Fibroblast of pulmonary artery (primary cell): ENCODE data around the gene AIM2.
"Not testable (repeated sequence)": the region's sequence is repeated elsewhere in the genome, so short reads cannot be mapped to it uniquely, and the experiment has no call there.

Experiments used
- DNase-seq: peaks from one replicate; pipeline ENCODE4 v3.0.0-alpha.2; 2010; ENCODE audit warnings: low read depth
- H3K4me3 ChIP-seq: replicated peaks from 2 replicates; pipeline ENCODE4 v1.5.1; 2011; ENCODE audit warnings: low read depth, mild to moderate bottlenecking, control low read depth, low read length, moderate library complexity
- CTCF ChIP-seq: IDR thresholded peaks from 2 replicates; pipeline ENCODE4 v1.5.1; 2011; ENCODE audit warnings: mild to moderate bottlenecking, control low read depth, low read length, inconsistent platforms; ENCODE audit errors: missing control alignments

AIM2 gene

DNA sequence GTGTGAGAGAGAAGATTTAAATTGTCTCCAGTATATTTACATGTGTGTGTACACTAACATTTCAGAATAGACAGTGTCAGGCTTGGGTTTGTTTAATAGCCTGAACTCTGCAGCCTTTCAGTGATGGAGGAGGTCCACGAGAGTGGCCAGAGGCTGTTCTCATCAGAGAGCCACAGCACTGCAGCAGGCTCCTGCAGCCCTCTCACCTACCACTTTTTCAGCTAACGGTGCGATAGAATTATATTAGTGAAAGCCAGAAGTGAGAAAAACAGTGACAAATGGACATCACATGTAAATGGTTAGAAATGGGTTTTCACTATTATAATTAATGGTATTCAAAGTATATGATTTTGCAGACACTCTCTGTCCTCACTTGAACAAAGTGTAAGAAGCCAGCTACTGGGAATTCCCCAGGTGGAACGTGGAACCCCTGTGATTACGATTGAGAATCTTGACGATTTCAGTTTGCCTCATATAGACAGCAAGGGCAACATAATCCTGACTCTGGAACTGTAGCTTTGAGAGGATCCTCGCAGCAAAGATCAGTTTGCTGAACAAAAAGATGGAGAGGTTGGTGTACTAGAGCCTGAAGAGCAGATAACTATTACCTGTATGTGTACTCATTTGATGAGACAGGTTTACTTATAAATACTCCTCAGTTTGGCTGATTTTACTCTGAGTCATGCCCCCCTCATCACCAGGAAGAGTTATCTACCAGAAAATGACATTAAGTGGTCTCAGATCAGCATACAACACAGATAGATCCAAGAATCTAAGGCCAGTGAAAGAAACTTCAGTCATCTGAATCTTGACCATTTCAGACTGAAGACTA, 35.5 kb downstream of the AIM2 start:
- no peak for TF ChIP-seq CTCF
- no peak for DNase-seq
- no peak overlapping the region for H3K4me3 ChIP-seq

GRCh38 chr1:159040206-159040605, 36.4 kb downstream of the AIM2 start:
- no peak for TF ChIP-seq CTCF
- DNase-seq, result peak; percentile 50
- H3K4me3 ChIP-seq, result no peak overlapping the region

DNA sequence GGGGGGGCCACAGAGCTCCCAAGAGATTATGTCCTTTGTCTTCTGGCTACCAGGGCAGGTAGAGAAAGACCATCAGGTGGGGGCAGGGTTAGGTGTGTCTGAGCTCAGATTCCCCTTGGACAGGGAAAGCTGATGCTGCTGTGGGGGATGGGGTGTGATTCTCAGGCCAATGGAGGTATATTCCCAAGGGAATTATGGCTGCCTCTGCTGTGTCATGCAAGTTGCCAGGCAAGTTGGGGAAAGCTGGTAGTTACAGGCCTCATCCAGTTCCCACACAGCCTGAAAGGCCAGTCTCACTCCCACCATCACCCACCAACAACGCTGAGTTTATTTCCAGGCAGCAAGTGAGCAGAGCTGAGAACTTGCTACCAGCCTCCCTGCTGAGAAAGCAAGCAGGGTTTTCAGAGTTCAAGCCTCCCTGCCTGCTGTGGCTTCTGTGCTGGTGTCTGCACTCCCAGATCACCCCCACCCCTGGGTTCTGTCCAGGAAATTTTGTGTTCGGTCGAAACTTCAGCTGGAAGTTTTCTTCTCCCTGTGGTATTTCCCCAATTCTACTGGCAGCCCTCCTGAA, 45.6 kb downstream of the AIM2 start:
- no peak for DNase-seq
- H3K4me3 ChIP-seq, result no peak overlapping the region
- TF ChIP-seq CTCF, result no peak

DNA sequence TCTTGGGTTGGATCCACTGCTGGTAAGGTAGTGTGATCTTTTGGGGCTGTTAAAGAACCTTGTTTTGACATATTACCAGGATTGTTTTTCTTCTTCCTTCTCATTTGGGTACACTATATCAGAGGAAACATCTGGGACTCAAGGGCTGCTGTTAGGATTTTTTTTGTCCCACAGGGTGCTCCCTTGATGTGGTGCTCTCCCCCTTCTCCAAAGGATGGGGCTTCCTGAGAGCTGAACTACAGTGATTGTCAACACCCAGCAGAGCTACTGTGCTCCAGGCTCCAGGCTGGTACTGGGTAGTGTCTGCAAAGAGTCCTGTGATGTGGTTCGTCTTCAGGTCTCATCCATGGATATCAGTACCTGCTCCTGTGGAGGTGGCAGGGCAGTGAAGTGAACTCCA, 46.3 kb downstream of the AIM2 start:
- no peak for DNase-seq
- no peak overlapping the region for H3K4me3 ChIP-seq
- no peak for TF ChIP-seq CTCF

DNA sequence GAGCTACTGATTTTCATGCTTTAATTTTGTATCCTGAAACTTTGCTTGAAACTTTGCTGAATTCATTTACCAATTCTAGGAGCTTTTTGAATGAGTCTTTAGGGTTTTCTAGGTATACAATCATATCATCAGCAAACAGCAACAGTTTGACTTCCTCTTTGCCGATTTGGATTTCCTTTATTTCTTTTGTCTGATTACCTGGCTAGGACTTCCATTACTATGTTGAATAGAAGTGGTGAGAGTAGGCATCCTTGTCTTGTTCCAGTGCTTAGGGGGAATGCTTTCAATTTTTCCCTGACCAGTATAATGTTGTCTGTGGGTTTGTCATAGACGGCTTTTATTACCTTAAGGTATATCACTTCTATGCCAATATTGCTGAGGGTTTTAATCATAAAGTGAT, 49.7 kb downstream of the AIM2 start:
- H3K4me3 ChIP-seq, DNase-seq: not testable (repeated sequence)

DNA sequence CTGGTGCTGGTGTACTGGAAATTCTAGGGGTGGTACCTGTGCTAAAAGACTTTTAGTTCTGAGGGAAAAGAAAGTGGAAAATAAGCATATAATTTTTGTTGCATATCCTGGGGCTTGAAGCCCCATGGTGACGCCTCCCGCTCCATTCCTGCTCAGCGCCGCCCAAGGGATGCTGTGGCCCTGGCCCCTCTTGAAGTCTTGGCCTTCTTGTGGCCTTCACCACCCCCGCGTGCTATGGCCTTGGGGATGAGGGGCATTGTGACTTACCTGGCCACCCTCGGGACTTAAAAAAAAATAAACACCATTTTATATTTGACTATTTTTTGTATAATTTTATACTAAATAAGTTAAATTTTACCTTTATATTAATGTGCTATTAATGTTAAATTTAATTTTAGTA, 51.5 kb downstream of the AIM2 start:
- no peak for TF ChIP-seq CTCF

GRCh38 chr1:159023723-159024122, 52.8 kb downstream of the AIM2 start:
- no peak for DNase-seq
- H3K4me3 ChIP-seq, result no peak overlapping the region
- TF ChIP-seq CTCF, result no peak

More for the DNA sequence above, 51.5 kb downstream of the AIM2 start:
- DNase-seq, result no peak
- no peak overlapping the region for H3K4me3 ChIP-seq
